HepG2 (cell line): ENCODE measurements around the gene FMNL2.

Experiments
- SOX5 ChIP-seq: IDR thresholded peaks from 2 replicates; pipeline ENCODE4 v1.6.1; 2016; ENCODE audit warnings: borderline replicate concordance
- SRSF1 ChIP-seq: fragments of 200-400 bp; formaldehyde crosslinking; optimal IDR thresholded peaks from 2 replicates; pipeline ENCODE3; 2017; ENCODE audit warnings: mild to moderate bottlenecking, low read depth, low read length, moderate library complexity
- ZNF207 ChIP-seq: fragments of 450-650 bp; IDR thresholded peaks from 2 replicates; pipeline ENCODE4 v1.6.1; 2016; ENCODE audit warnings: antibody characterized with exemption, borderline replicate concordance
- TF ChIP-seq, protein P1 (sequence below): sonication (generic); formaldehyde crosslinking; IDR thresholded peaks from 2 replicates; pipeline ENCODE4 v1.5.0; 2020; ENCODE audit warnings: mild to moderate bottlenecking, missing genetic modification reagents, moderate library complexity

DNA sequence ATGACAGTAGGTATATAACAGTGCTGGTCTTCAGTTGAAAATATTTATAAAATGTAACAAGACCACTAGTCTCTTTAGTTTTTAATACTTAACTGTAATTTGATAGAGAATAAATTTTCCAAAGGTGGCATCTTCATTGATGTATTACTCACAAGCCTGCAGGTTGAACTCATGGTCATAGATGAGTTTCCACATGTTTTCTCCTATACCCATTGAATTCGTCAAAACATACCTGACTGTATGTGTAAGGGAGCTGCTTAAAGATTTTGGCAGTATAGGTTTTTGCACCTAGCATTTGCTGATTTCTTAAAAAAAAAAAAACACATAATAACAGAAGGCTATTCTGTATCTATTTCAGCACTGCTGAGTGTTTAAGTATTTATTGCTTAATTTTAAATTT is 112.9 kb downstream of the FMNL2 start:
- TF ChIP-seq ZNF207, result no peak
- TF ChIP-seq SOX5, result no peak
- TF ChIP-seq SRSF1, result no peak
- TF ChIP-seq, protein P1, sequence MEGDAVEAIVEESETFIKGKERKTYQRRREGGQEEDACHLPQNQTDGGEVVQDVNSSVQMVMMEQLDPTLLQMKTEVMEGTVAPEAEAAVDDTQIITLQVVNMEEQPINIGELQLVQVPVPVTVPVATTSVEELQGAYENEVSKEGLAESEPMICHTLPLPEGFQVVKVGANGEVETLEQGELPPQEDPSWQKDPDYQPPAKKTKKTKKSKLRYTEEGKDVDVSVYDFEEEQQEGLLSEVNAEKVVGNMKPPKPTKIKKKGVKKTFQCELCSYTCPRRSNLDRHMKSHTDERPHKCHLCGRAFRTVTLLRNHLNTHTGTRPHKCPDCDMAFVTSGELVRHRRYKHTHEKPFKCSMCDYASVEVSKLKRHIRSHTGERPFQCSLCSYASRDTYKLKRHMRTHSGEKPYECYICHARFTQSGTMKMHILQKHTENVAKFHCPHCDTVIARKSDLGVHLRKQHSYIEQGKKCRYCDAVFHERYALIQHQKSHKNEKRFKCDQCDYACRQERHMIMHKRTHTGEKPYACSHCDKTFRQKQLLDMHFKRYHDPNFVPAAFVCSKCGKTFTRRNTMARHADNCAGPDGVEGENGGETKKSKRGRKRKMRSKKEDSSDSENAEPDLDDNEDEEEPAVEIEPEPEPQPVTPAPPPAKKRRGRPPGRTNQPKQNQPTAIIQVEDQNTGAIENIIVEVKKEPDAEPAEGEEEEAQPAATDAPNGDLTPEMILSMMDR (CRISPR knock-in tag), result no peak
